WTC11 (cell line): Measurements from ENCODE around the gene NNMT.

Experiments used
- ATF3 ChIP-seq: sonication (generic); formaldehyde crosslinking; conservative IDR thresholded peaks from 2 replicates; pipeline ENCODE4 v1.8.1; 2022; ENCODE audit warnings: mild to moderate bottlenecking, missing genetic modification reagents
- CDX4 ChIP-seq: fragments of 250-450 bp; sonication (Bioruptor Pico); IDR thresholded peaks from 2 replicates; pipeline ENCODE4 v1.9.0; 2021; ENCODE audit warnings: moderate library complexity, mild to moderate bottlenecking, inconsistent platforms, borderline replicate concordance
- CTCF ChIP-seq: fragments of 200-600 bp; IDR thresholded peaks from 2 replicates; pipeline ENCODE4 v1.8.0; 2022; ENCODE audit warnings: antibody characterized with exemption
- ERG ChIP-seq: fragments of 250-450 bp; sonication (Bioruptor Pico); IDR thresholded peaks from 2 replicates; pipeline ENCODE4 v1.8.0; 2021; ENCODE audit warnings: mild to moderate bottlenecking
- ESRRA ChIP-seq: sonication (generic); formaldehyde crosslinking; IDR thresholded peaks from 2 replicates; pipeline ENCODE4 v1.8.1; 2022; ENCODE audit warnings: mild to moderate bottlenecking, missing genetic modification reagents, borderline replicate concordance
- FOXP1 ChIP-seq: sonication (generic); formaldehyde crosslinking; IDR thresholded peaks from 2 replicates; pipeline ENCODE4 v1.8.0; 2022; ENCODE audit warnings: missing genetic modification reagents, mild to moderate bottlenecking, moderate library complexity, borderline replicate concordance
- MYBL2 ChIP-seq: sonication (generic); formaldehyde crosslinking; IDR thresholded peaks from 2 replicates; pipeline ENCODE4 v1.8.1; 2023; ENCODE audit warnings: mild to moderate bottlenecking, moderate library complexity, missing genetic modification reagents
- NFYB ChIP-seq: sonication (generic); formaldehyde crosslinking; conservative IDR thresholded peaks from 2 replicates; pipeline ENCODE4 v1.8.0; 2022; ENCODE audit warnings: low read depth, missing genetic modification reagents
- NR3C1 ChIP-seq: sonication (generic); formaldehyde crosslinking; conservative IDR thresholded peaks from 2 replicates; pipeline ENCODE4 v1.8.1; 2023; ENCODE audit warnings: low read depth, mild to moderate bottlenecking, missing genetic modification reagents

GRCh38 chr11:114345575-114346222, 49.5 kb downstream of the NNMT start:
- no peak for TF ChIP-seq FOXP1 (CRISPR knock-in tag)
- no peak for TF ChIP-seq ESRRA (CRISPR knock-in tag)
- TF ChIP-seq MYBL2, result no peak
- no peak for TF ChIP-seq CTCF
- no peak for TF ChIP-seq NR3C1 (CRISPR knock-in tag)
- no peak for TF ChIP-seq NFYB (CRISPR knock-in tag)
- TF ChIP-seq ATF3 (CRISPR knock-in tag), result no peak
- TF ChIP-seq ERG (CRISPR knock-in tag), result no peak
- TF ChIP-seq CDX4 (CRISPR knock-in tag), result no peak
